Tongue (tissue), 2 donors: Measurements from ENCODE around the gene PRKACA. TPM values are rescaled to one million over a fixed set of nuclear protein-coding genes. Genes with fewer than 3 reads are reported as not detected.

ENCODE experiments used
- DNase-seq: peaks from one replicate; pipeline ENCODE4 v3.0.0-alpha.2; 2015
- total RNA-seq: library from RNA; depleted of rRNA; stranded (reverse); fragments of >200 nt; gene quantifications from one replicate; pipeline ENCODE4 v1.2.3, GENCODE V29; 2014

PRKACA gene
- total RNA-seq, 1 donor from 2014 or later = 209 TPM

GRCh38 chr19:14116525-14116917, 1.0 kb downstream of the PRKACA start:
- no peak for DNase-seq

- DNase-seq = peak; percentile 48
Observed at GRCh38 chr19:14115756-14116155, 1.8 kb downstream of the PRKACA start.

GRCh38 chr19:14114854-14115253, 2.7 kb downstream of the PRKACA start:
- no peak for DNase-seq

- no peak for DNase-seq
Observed at GRCh38 chr19:14114439-14114838, 3.1 kb downstream of the PRKACA start.

- no peak for DNase-seq
Observed at GRCh38 chr19:14113762-14114414, 3.7 kb downstream of the PRKACA start.

- no peak for DNase-seq
Observed at GRCh38 chr19:14112809-14113385, 4.7 kb downstream of the PRKACA start.

GRCh38 chr19:14112051-14112808, 5.3 kb downstream of the PRKACA start:
- DNase-seq = no peak

- no peak for DNase-seq
Observed at GRCh38 chr19:14111486-14111885, 6.1 kb downstream of the PRKACA start.

- no peak for DNase-seq
Observed at GRCh38 chr19:14110650-14111049, 6.9 kb downstream of the PRKACA start.

GRCh38 chr19:14107581-14108461, 9.7 kb downstream of the PRKACA start:
- DNase-seq = peak; percentile 70

- DNase-seq = no peak
Observed at GRCh38 chr19:14106840-14107239, 10.7 kb downstream of the PRKACA start.

GRCh38 chr19:14105680-14106079, 11.9 kb downstream of the PRKACA start:
- no peak for DNase-seq

- no peak for DNase-seq
Observed at GRCh38 chr19:14103310-14103709, 14.3 kb downstream of the PRKACA start.

GRCh38 chr19:14102756-14103155, 14.8 kb downstream of the PRKACA start:
- DNase-seq = no peak

GRCh38 chr19:14102102-14102696, 15.4 kb downstream of the PRKACA start:
- DNase-seq = no peak

- DNase-seq = no peak
Observed at GRCh38 chr19:14101003-14101545, 16.5 kb downstream of the PRKACA start.

GRCh38 chr19:14097532-14098151, 19.9 kb downstream of the PRKACA start:
- no peak for DNase-seq

- no peak for DNase-seq
Observed at GRCh38 chr19:14096272-14096992, 21.1 kb downstream of the PRKACA start.

GRCh38 chr19:14094854-14095253, 22.7 kb downstream of the PRKACA start:
- DNase-seq = no peak

- DNase-seq = no peak
Observed at GRCh38 chr19:14093117-14093823, 24.3 kb downstream of the PRKACA start.
